HEK293 (cell line): ENCODE data around the gene ACP4.
A peak's percentile ranks its signal among the peaks of the same experiment; 100 is the strongest.
"Not testable (repeated sequence)": the region's sequence is repeated elsewhere in the genome, so short reads cannot be mapped to it uniquely, and the experiment has no call there.

ENCODE experiments used
- CTCF ChIA-PET: fragments of 350-600 bp; formaldehyde crosslinking; extraction: SDS; loops from one replicate; lab custom pipeline; 2021; ENCODE audit warnings: antibody characterized with exemption; lab: Yijun Ruan, JAX
- POLR2A ChIA-PET: fragments of 300-600 bp; formaldehyde crosslinking; extraction: SDS; loops from one replicate; lab custom pipeline; 2020; ENCODE audit warnings: antibody characterized with exemption, inconsistent platforms; lab: Yijun Ruan, JAX
- H3K27ac ChIP-seq: fragments of 200-500 bp; sonication (Bioruptor generic); 2 replicates; pipeline ENCODE4 v1.5.1; 2014; ENCODE audit warnings: low read depth, low read length, control low read depth, inconsistent platforms; ENCODE audit errors: extremely low read depth
- H3K36me3 ChIP-seq, 2 experiments: fragments of 200-500 bp in 1 of 2; sonication (Bioruptor generic) in 1 of 2; 1 replicate in 1 of 2; 2 replicates in 1 of 2; pipeline ENCODE4 v1.5.1; 2014 to 2017; ENCODE audit warnings: inconsistent platforms in 2 of 2, low read length in 2 of 2; ENCODE audit not compliant: control insufficient read depth in 2 of 2, insufficient read depth in 1 of 2
- H3K4me1 ChIP-seq: fragments of 200-500 bp; sonication (Bioruptor generic); 2 replicates; pipeline ENCODE4 v1.5.1; 2014; ENCODE audit warnings: mild to moderate bottlenecking, low read length, inconsistent platforms; ENCODE audit not compliant: control insufficient read depth, insufficient read depth
- H3K4me3 ChIP-seq: 2 replicates; pipeline ENCODE4 v1.5.1; 2011; ENCODE audit warnings: low read depth, mild to moderate bottlenecking, control low read depth, low read length, moderate library complexity
- H3K9me3 ChIP-seq: fragments of 200-500 bp; sonication (Bioruptor generic); 2 replicates; pipeline ENCODE4 v1.5.1; 2014; ENCODE audit warnings: low read depth, low read length, inconsistent platforms; ENCODE audit not compliant: control insufficient read depth, insufficient read depth
- PATZ1 ChIP-seq: fragments of 450-650 bp; formaldehyde crosslinking; IDR thresholded peaks from 2 replicates; pipeline ENCODE4 v1.5.1; 2016; ENCODE audit warnings: missing biosample characterization, missing genetic modification characterization
- RBAK ChIP-seq: fragments of 450-650 bp; formaldehyde crosslinking; IDR thresholded peaks from 2 replicates; pipeline ENCODE4 v1.5.1; 2016; ENCODE audit warnings: missing biosample characterization, missing genetic modification characterization
- WT1 ChIP-seq: fragments of 450-650 bp; formaldehyde crosslinking; IDR thresholded peaks from 2 replicates; pipeline ENCODE4 v1.5.1; 2016; ENCODE audit warnings: missing biosample characterization, missing genetic modification characterization
- ZBTB44 ChIP-seq: fragments of 450-650 bp; IDR thresholded peaks from 2 replicates; pipeline ENCODE4 v1.5.1; 2018; ENCODE audit warnings: missing biosample characterization, mild to moderate bottlenecking, missing genetic modification characterization
- ZBTB7A ChIP-seq: fragments of 450-650 bp; formaldehyde crosslinking; IDR thresholded peaks from 2 replicates; pipeline ENCODE4 v1.5.1; 2016; ENCODE audit warnings: low read depth, missing biosample characterization, missing genetic modification characterization
- ZBTB8A ChIP-seq: fragments of 450-650 bp; formaldehyde crosslinking; IDR thresholded peaks from 2 replicates; pipeline ENCODE4 v1.5.1; 2016; ENCODE audit warnings: missing biosample characterization, missing genetic modification characterization
- ZIC2 ChIP-seq: fragments of 450-650 bp; formaldehyde crosslinking; IDR thresholded peaks from 2 replicates; pipeline ENCODE4 v1.5.1; 2016; ENCODE audit warnings: missing biosample characterization, missing genetic modification characterization
- ZNF280D ChIP-seq: fragments of 450-650 bp; formaldehyde crosslinking; IDR thresholded peaks from 2 replicates; pipeline ENCODE4 v1.5.1; 2016; ENCODE audit warnings: missing biosample characterization, missing genetic modification characterization
- ZNF335 ChIP-seq: fragments of 450-650 bp; formaldehyde crosslinking; conservative IDR thresholded peaks from 2 replicates; pipeline ENCODE4 v1.5.1; 2016; ENCODE audit warnings: missing biosample characterization, missing genetic modification characterization
- ZNF394 ChIP-seq: fragments of 450-650 bp; formaldehyde crosslinking; IDR thresholded peaks from 2 replicates; pipeline ENCODE4 v1.5.1; 2016; ENCODE audit warnings: missing biosample characterization, missing genetic modification characterization, mild to moderate bottlenecking, moderate library complexity, borderline replicate concordance
- ZNF621 ChIP-seq: fragments of 450-650 bp; formaldehyde crosslinking; IDR thresholded peaks from 2 replicates; pipeline ENCODE4 v1.5.1; 2017; ENCODE audit warnings: missing biosample characterization, missing genetic modification characterization
- ZNF624 ChIP-seq: fragments of 450-650 bp; formaldehyde crosslinking; IDR thresholded peaks from 2 replicates; pipeline ENCODE4 v1.5.1; 2017; ENCODE audit warnings: missing biosample characterization, missing genetic modification characterization
- ZNF658 ChIP-seq: fragments of 450-650 bp; formaldehyde crosslinking; IDR thresholded peaks from 2 replicates; pipeline ENCODE4; 2016; ENCODE audit warnings: missing biosample characterization, missing genetic modification characterization
- ZNF664 ChIP-seq: fragments of 450-650 bp; formaldehyde crosslinking; IDR thresholded peaks from 2 replicates; pipeline ENCODE4 v1.5.1; 2016; ENCODE audit warnings: missing biosample characterization, missing genetic modification characterization
- ZNF701 ChIP-seq: fragments of 450-650 bp; formaldehyde crosslinking; IDR thresholded peaks from 2 replicates; pipeline ENCODE4 v1.5.1; 2016; ENCODE audit warnings: missing biosample characterization, missing genetic modification characterization
- ZNF76 ChIP-seq: fragments of 450-650 bp; formaldehyde crosslinking; IDR thresholded peaks from 2 replicates; pipeline ENCODE4; 2016; ENCODE audit warnings: low read depth, missing biosample characterization, missing genetic modification characterization, borderline replicate concordance
- ZNF768 ChIP-seq: fragments of 450-650 bp; formaldehyde crosslinking; IDR thresholded peaks from 2 replicates; pipeline ENCODE4 v1.5.1; 2018; ENCODE audit warnings: missing biosample characterization, mild to moderate bottlenecking, missing genetic modification characterization
- TF ChIP-seq, protein P1 (sequence below): fragments of 450-650 bp; formaldehyde crosslinking; conservative IDR thresholded peaks from 2 replicates; pipeline ENCODE4 v1.5.1; 2016; ENCODE audit warnings: low read depth, missing biosample characterization, missing genetic modification characterization

ACP4 gene

DNA sequence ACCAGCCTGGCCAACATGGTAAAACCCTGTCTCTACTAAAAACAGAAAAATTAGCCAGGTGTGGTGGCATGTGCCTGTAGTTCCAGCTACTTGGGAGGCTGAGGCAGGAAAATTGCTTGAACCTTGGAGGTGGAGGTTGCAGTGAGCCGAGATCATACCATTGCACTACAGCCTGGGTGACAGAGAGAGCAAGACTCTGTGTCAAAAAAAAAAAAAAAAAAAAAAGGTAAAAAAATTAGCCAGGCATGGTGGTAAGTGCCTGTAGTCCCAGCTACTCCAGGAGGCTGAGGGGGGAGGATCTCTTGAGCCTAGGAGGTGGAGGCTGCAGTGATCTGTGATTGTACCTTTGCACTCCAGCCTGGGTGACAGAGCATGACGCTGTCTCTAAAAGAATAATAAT, 20.1 kb upstream of the ACP4 start, which contains the start of gene GPR32:
TSS of gene GPR32 (plus strand) at position 301 of the 400 bp plus-strand sequence. CDS start 137 bp downstream, outside the sequence.
- H3K27ac ChIP-seq, H3K4me1 ChIP-seq, H3K4me3 ChIP-seq, H3K36me3 ChIP-seq, POLR2A ChIA-PET: not testable (repeated sequence)
- CTCF ChIA-PET, result interaction anchor here (0.6 kb wide), 1 partner anchor 213 kb away, joined by 3 read pairs; no protein-coding TSS in a partner anchor
- TF ChIP-seq ZNF394 (tag by site-specific recombination), result peak; percentile 22; the same call in 1 of the 2 replicates
- TF ChIP-seq, all 188 proteins: peak for 1; not testable (repeated sequence) for 187
- H3K9me3 ChIP-seq, result not testable (repeated sequence)

- Histone ChIP-seq H3K4me1 (no peaks in the 10 kb centered on the region), H3K4me3 (no peak overlapping the region), H3K27ac (no peak overlapping the region), H3K36me3 (no peaks in the 10 kb centered on the region), H3K9me3 (no peaks in the 10 kb centered on the region)
- CTCF ChIA-PET, result no interaction called here
- TF ChIP-seq, protein P1, sequence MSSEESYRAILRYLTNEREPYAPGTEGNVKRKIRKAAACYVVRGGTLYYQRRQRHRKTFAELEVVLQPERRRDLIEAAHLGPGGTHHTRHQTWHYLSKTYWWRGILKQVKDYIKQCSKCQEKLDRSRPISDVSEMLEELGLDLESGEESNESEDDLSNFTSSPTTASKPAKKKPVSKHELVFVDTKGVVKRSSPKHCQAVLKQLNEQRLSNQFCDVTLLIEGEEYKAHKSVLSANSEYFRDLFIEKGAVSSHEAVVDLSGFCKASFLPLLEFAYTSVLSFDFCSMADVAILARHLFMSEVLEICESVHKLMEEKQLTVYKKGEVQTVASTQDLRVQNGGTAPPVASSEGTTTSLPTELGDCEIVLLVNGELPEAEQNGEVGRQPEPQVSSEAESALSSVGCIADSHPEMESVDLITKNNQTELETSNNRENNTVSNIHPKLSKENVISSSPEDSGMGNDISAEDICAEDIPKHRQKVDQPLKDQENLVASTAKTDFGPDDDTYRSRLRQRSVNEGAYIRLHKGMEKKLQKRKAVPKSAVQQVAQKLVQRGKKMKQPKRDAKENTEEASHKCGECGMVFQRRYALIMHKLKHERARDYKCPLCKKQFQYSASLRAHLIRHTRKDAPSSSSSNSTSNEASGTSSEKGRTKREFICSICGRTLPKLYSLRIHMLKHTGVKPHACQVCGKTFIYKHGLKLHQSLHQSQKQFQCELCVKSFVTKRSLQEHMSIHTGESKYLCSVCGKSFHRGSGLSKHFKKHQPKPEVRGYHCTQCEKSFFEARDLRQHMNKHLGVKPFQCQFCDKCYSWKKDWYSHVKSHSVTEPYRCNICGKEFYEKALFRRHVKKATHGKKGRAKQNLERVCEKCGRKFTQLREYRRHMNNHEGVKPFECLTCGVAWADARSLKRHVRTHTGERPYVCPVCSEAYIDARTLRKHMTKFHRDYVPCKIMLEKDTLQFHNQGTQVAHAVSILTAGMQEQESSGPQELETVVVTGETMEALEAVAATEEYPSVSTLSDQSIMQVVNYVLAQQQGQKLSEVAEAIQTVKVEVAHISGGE (tag by site-specific recombination), result no peak
- TF ChIP-seq ZNF658 (tag by site-specific recombination) (no peak), ZNF664 (tag by site-specific recombination) (no peak), ZNF280D (tag by site-specific recombination) (no peak), ZNF768 (tag by site-specific recombination) (no peak), PATZ1 (tag by site-specific recombination) (no peak)
- POLR2A ChIA-PET, result no interaction called here
Observed at GRCh38 chr19:50770888-50771287, 19.3 kb upstream of the ACP4 start.

DNA sequence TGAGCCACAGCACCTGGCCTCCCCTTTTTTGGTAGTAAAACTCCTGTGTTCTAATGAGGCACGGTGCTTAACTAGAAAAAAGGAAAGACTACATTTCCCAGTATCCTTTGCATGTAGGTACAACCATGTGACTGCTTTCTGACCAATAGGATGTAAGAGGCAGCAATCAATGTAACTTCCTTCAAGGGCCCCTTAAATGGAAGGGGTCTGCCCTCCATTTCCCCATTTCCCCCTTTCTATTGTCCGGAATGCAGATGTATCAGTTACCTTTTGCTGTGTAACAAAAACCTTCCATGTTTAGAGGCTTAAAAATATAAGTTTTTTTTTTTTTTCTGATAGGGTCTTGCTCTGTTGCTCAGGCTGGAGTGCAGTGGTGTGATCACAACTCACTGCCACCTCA, 17.7 kb upstream of the ACP4 start:
- Histone ChIP-seq H3K4me1 (no peaks in the 10 kb centered on the region), H3K4me3 (no peak overlapping the region), H3K9me3 (no peaks in the 10 kb centered on the region), H3K36me3 (no peaks in the 10 kb centered on the region), H3K27ac (no peak overlapping the region)
- ChIA-PET CTCF (interaction anchor here (1.0 to 2.8 kb wide), 2 partner anchors 12 to 67 kb away, joined by 4 to 12 read pairs; no protein-coding TSS in a partner anchor), POLR2A (interaction anchor here (1.2 kb wide), 1 partner anchor 12 kb away, joined by 4 read pairs; no protein-coding TSS in a partner anchor)
- TF ChIP-seq ZNF76 (tag by site-specific recombination) (no peak), ZNF335 (tag by site-specific recombination) (peak; percentile 43; the same call in 1 of the 2 replicates), ZNF701 (no peak), ZIC2 (tag by site-specific recombination) (no peak), ZNF621 (tag by site-specific recombination) (no peak), RBAK (tag by site-specific recombination) (peak; percentile 95), ZBTB7A (no peak), ZBTB44 (tag by site-specific recombination) (no peak), ZBTB8A (no peak), WT1 (tag by site-specific recombination) (no peak), ZNF624 (tag by site-specific recombination) (no peak)

DNA sequence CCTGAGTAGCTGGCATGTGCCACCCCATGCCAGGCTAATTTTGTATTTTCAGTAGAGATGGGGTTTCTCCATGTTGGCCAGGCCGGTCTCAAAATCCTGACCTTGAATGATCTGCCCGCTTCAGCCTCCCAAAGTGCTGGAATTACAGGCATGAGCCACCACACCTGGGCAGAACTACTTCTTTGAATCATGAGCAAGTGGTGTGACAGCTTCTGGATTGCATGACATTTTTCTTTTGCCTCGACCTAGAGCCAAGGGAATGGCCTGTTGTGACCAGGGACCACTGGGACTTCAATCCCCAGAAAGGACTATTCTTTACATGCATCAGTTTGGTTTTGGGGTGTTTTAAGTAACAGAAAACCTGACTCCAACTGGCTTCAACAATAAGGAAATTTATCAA, 17.3 kb upstream of the ACP4 start:
- not testable (repeated sequence) for H3K4me1 ChIP-seq, H3K4me3 ChIP-seq, H3K27ac ChIP-seq, H3K9me3 ChIP-seq, H3K36me3 ChIP-seq
- POLR2A ChIA-PET, result interaction anchor here (1.2 kb wide), 1 partner anchor 12 kb away, joined by 4 read pairs; no protein-coding TSS in a partner anchor
- CTCF ChIA-PET, result interaction anchor here (0.7 to 2.8 kb wide), 4 partner anchors 11 to 322 kb away, joined by 4 to 12 read pairs (median 4); no protein-coding TSS in a partner anchor
